Measurements from ENCODE around the gene STAG1. TPM values are rescaled to one million over a fixed set of nuclear protein-coding genes. Genes with fewer than 3 reads are reported as not detected.
A peak's percentile ranks its signal among the peaks of the same experiment; 100 is the strongest.

The STAG1 gene
- total and polyA plus RNA-seq, 9 of the 15 experiments (the other 6 are each of a cell fraction or from before 2014, with no cell fraction given) = 2.7 to 17.7 (median 8.8) TPM

DNA sequence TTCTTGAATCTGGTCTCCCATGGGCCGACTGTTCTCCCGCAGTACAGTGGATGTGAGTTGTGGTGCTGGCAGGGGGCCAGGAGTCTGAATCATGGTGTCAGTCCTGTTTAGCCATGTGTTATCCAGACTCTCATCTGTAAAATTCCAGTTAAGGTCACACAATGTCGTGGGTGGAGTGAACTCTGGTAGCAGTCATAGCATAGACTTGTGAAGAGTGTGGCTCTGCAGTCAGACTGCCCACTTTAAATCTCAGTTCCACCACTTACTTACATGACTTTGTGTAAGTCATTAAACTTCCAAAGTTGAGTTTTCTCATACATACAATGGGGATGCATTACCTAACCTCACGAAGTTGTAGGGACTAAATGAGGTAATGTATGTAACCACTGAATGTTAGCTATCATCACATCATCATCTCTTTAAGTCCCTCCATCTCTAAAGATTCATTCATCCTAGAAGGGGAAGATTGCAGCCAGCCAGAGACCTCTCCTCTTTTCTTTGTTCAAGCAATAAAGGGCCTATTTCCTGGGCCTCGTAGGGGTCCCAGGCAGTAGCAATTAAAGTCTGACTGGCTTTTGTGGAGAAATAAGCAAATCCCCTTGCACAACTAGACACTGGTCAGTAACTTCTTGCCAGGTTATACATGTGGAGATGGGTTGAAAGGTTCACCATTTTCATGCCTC, 408.2 kb downstream of the STAG1 start (continued):
- TF ChIP-seq MNT (conservative IDR thresholded peaks at IDR 0.05) = peak in 1 of 2 experiments; percentile 36; a peak in 1 of 4 replicates
- no peak for TF ChIP-seq CBFB (CRISPR knock-in tag; IDR thresholded peaks at IDR 0.05)
- no peak for TF ChIP-seq CBX1 (IDR thresholded peaks at IDR 0.05; ENCODE audit: low read depth)
- no peak for TF ChIP-seq NR3C1 (CRISPR knock-in tag; IDR thresholded peaks at IDR 0.05)
- TF ChIP-seq, protein P1, sequence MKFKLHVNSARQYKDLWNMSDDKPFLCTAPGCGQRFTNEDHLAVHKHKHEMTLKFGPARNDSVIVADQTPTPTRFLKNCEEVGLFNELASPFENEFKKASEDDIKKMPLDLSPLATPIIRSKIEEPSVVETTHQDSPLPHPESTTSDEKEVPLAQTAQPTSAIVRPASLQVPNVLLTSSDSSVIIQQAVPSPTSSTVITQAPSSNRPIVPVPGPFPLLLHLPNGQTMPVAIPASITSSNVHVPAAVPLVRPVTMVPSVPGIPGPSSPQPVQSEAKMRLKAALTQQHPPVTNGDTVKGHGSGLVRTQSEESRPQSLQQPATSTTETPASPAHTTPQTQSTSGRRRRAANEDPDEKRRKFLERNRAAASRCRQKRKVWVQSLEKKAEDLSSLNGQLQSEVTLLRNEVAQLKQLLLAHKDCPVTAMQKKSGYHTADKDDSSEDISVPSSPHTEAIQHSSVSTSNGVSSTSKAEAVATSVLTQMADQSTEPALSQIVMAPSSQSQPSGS (CRISPR knock-in tag; IDR thresholded peaks at IDR 0.05) = no peak
- TF ChIP-seq, protein P2, sequence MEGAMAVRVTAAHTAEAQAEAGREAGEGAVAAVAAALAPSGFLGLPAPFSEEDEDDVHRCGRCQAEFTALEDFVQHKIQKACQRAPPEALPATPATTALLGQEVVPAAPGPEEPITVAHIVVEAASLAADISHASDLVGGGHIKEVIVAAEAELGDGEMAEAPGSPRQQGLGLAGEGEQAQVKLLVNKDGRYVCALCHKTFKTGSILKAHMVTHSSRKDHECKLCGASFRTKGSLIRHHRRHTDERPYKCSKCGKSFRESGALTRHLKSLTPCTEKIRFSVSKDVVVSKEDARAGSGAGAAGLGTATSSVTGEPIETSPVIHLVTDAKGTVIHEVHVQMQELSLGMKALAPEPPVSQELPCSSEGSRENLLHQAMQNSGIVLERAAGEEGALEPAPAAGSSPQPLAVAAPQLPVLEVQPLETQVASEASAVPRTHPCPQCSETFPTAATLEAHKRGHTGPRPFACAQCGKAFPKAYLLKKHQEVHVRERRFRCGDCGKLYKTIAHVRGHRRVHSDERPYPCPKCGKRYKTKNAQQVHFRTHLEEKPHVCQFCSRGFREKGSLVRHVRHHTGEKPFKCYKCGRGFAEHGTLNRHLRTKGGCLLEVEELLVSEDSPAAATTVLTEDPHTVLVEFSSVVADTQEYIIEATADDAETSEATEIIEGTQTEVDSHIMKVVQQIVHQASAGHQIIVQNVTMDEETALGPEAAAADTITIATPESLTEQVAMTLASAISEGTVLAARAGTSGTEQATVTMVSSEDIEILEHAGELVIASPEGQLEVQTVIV (CRISPR knock-in tag; IDR thresholded peaks at IDR 0.05; ENCODE audit: borderline replicate concordance) = no peak
- no peak for TF ChIP-seq ELK3 (CRISPR knock-in tag; IDR thresholded peaks at IDR 0.05)
- peak; percentile 48 for TF ChIP-seq ZNF239 (CRISPR knock-in tag; IDR thresholded peaks at IDR 0.05)
- TF ChIP-seq ZNF584 (CRISPR knock-in tag; IDR thresholded peaks at IDR 0.05; ENCODE audit: low read depth) = no peak
- TF ChIP-seq TCF7 (IDR thresholded peaks at IDR 0.05; ENCODE audit: borderline replicate concordance) = no peak
- TF ChIP-seq HLTF (IDR thresholded peaks at IDR 0.05) = no peak
- TF ChIP-seq GABPB2 (CRISPR knock-in tag; conservative IDR thresholded peaks at IDR 0.05) = no peak
- no peak for TF ChIP-seq HIVEP1 (CRISPR knock-in tag; IDR thresholded peaks at IDR 0.05)
- TF ChIP-seq NCOA2 (IDR thresholded peaks at IDR 0.05; ENCODE audit: partially characterized antibody in 2 of 2) = no peak
- TF ChIP-seq TRIM28 (IDR thresholded peaks at IDR 0.05) = no peak
- TF ChIP-seq SOX6 (IDR thresholded peaks at IDR 0.05) = no peak
- TF ChIP-seq, protein P3, sequence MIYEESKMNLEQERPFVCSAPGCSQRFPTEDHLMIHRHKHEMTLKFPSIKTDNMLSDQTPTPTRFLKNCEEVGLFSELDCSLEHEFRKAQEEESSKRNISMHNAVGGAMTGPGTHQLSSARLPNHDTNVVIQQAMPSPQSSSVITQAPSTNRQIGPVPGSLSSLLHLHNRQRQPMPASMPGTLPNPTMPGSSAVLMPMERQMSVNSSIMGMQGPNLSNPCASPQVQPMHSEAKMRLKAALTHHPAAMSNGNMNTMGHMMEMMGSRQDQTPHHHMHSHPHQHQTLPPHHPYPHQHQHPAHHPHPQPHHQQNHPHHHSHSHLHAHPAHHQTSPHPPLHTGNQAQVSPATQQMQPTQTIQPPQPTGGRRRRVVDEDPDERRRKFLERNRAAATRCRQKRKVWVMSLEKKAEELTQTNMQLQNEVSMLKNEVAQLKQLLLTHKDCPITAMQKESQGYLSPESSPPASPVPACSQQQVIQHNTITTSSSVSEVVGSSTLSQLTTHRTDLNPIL (CRISPR knock-in tag; IDR thresholded peaks at IDR 0.05) = no peak
- no peak for TF ChIP-seq CC2D1A (IDR thresholded peaks at IDR 0.05)
- no peak for TF ChIP-seq NR4A1 (CRISPR knock-in tag; IDR thresholded peaks at IDR 0.05)
- TF ChIP-seq NR4A1 (tag; IDR thresholded peaks at IDR 0.05) = no peak
- no peak for TF ChIP-seq ZNF707 (CRISPR knock-in tag; conservative IDR thresholded peaks at IDR 0.05)
- no peak for TF ChIP-seq RBBP5 (IDR thresholded peaks at IDR 0.05; ENCODE audit: borderline replicate concordance, insufficient read depth, low read length, poor library complexity, severe bottlenecking)
- TF ChIP-seq ZNF24 (IDR thresholded peaks at IDR 0.05) = no peak

Measured in K562 (cell line).